ENCODE data around the gene TSSK6.
"Not testable (repeated sequence)": the region's sequence is repeated elsewhere in the genome, so short reads cannot be mapped to it uniquely, and the experiment has no call there.

TSSK6 gene

GRCh38 chr19:19485998-19486290, 29.4 kb downstream of the TSSK6 start:
- DNase-seq: no peak

- DNase-seq: no peak
Observed at GRCh38 chr19:19485161-19485997, 30.0 kb downstream of the TSSK6 start.

GRCh38 chr19:19482809-19483596, 32.3 kb downstream of the TSSK6 start:
- no peak for DNase-seq

- DNase-seq: no peak
Observed at GRCh38 chr19:19480688-19481087, 34.7 kb downstream of the TSSK6 start.

- no peak for DNase-seq
Observed at GRCh38 chr19:19477705-19478383, 37.5 kb downstream of the TSSK6 start.

GRCh38 chr19:19475849-19476828, 39.2 kb downstream of the TSSK6 start:
- DNase-seq: no peak

GRCh38 chr19:19475015-19475765, 40.2 kb downstream of the TSSK6 start:
- DNase-seq: no peak

GRCh38 chr19:19472106-19472505, 43.2 kb downstream of the TSSK6 start:
- DNase-seq: not testable (repeated sequence)

- DNase-seq: no peak
Observed at GRCh38 chr19:19471682-19472081, 43.7 kb downstream of the TSSK6 start.

- DNase-seq: no peak
Observed at GRCh38 chr19:19470579-19470978, 44.8 kb downstream of the TSSK6 start.

GRCh38 chr19:19468424-19469050, 46.8 kb downstream of the TSSK6 start:
- DNase-seq: no peak

- no peak for DNase-seq
Observed at GRCh38 chr19:19466201-19466600, 49.1 kb downstream of the TSSK6 start.

GRCh38 chr19:19465436-19466070, 49.8 kb downstream of the TSSK6 start:
- no peak for DNase-seq

- DNase-seq: no peak
Observed at GRCh38 chr19:19464339-19465098, 50.8 kb downstream of the TSSK6 start.
